H1 (cell line): ENCODE results near the gene SCAPER. TPM values are rescaled to one million over a fixed set of nuclear protein-coding genes. Genes with fewer than 3 reads are reported as not detected.
"Not testable (repeated sequence)": the region's sequence is repeated elsewhere in the genome, so short reads cannot be mapped to it uniquely, and the experiment has no call there.

ENCODE experiments used
- CTCF ChIA-PET: fragments of 300-600 bp; sonication (Branson Sonifier 250); formaldehyde crosslinking; loops from one replicate; lab custom pipeline; 2021; ENCODE audit not compliant: partially characterized antibody; lab: Charles Lee
- POLR2A ChIA-PET: fragments of 300-600 bp; sonication (Branson Sonifier 250); formaldehyde crosslinking; loops from one replicate; lab custom pipeline; 2021; ENCODE audit warnings: inconsistent platforms; ENCODE audit not compliant: partially characterized antibody; lab: Charles Lee
- DNase-seq, 2 experiments: peaks; one replicate each; pipeline versions ENCODE4 v3.0.0 to v3.0.0-alpha.2; 2010 to 2022; ENCODE audit warnings: low spot score in 2 of 2, low read depth in 1 of 2, mixed read lengths in 1 of 2
- FAIRE-seq: peaks from 2 replicates; lab custom pipeline; 2011; peaks lifted over from hg19 to GRCh38; lab: Jason Lieb, UNC
- H2AFZ ChIP-seq: 2 replicates; pipeline ENCODE4 v1.8.1; 2012; ENCODE audit warnings: low read length, inconsistent platforms
- H2AK5ac ChIP-seq: 2 replicates; pipeline ENCODE4 v1.6.1; 2013; ENCODE audit warnings: low read depth, low read length
- H2BK120ac ChIP-seq: replicated peaks from 2 replicates; pipeline ENCODE3; 2013; ENCODE audit warnings: low read depth, low read length, inconsistent platforms
- H2BK12ac ChIP-seq: 2 replicates; pipeline ENCODE4 v1.6.1; 2013; ENCODE audit warnings: low read depth, low read length
- H2BK15ac ChIP-seq: 2 replicates; pipeline ENCODE4 v1.6.1; 2013; ENCODE audit warnings: low read length
- H2BK20ac ChIP-seq: 2 replicates; pipeline ENCODE4 v1.6.1; 2013; ENCODE audit warnings: low read length
- H2BK5ac ChIP-seq: 2 replicates; pipeline ENCODE4 v1.6.1; 2013; ENCODE audit warnings: low read depth, low read length
- H3K14ac ChIP-seq: 2 replicates; pipeline ENCODE4 v1.6.1; 2013; ENCODE audit warnings: inconsistent platforms; ENCODE audit not compliant: insufficient read length
- H3K18ac ChIP-seq: 2 replicates; pipeline ENCODE4 v1.6.1; 2013; ENCODE audit warnings: low read length; ENCODE audit errors: extremely low read depth
- H3K23ac ChIP-seq: 2 replicates; pipeline ENCODE4 v1.6.1; 2013; ENCODE audit warnings: inconsistent platforms; ENCODE audit not compliant: insufficient read length
- H3K23me2 ChIP-seq: 2 replicates; pipeline ENCODE4 v1.6.1; 2013; ENCODE audit warnings: low read depth, low read length
- H3K27ac ChIP-seq: 2 replicates; pipeline ENCODE4 v1.6.1; 2011; ENCODE audit warnings: low read depth, low read length, inconsistent platforms
- H3K27me3 ChIP-seq, 4 experiments: replicated peaks in 1 of 4; 1 replicate in 1 of 4; 2 replicates in 3 of 4; pipeline versions ENCODE4 v1.6.1 to v1.8.1; 2011 to 2013; ENCODE audit warnings: low read length in 3 of 4, mild to moderate bottlenecking in 3 of 4, inconsistent platforms in 2 of 4, mixed read lengths in 2 of 4, moderate library complexity in 1 of 4; ENCODE audit not compliant: control insufficient read depth in 3 of 4, insufficient read depth in 3 of 4; ENCODE audit errors: extremely low read depth in 1 of 4
- H3K36me3 ChIP-seq, 4 experiments: 2 replicates each; pipeline versions ENCODE4 v1.6.1 to v1.8.1; 2011 to 2013; ENCODE audit warnings: mild to moderate bottlenecking in 4 of 4, low read length in 3 of 4, moderate library complexity in 2 of 4, control low read depth in 1 of 4, inconsistent platforms in 1 of 4; ENCODE audit not compliant: insufficient read depth in 4 of 4, control insufficient read depth in 2 of 4
- H3K4ac ChIP-seq: replicated peaks from 2 replicates; pipeline ENCODE3; 2013; ENCODE audit warnings: low read length, low read depth, mixed read lengths, inconsistent platforms; ENCODE audit not compliant: insufficient read length
- H3K4me1 ChIP-seq, 4 experiments: replicated peaks in 1 of 4; 1 replicate in 1 of 4; 2 replicates in 3 of 4; pipeline versions ENCODE4 v1.6.1 to v1.8.1; 2011 to 2013; ENCODE audit warnings: low read length in 3 of 4, inconsistent platforms in 2 of 4, mixed read lengths in 1 of 4; ENCODE audit not compliant: insufficient read depth in 4 of 4, control insufficient read depth in 3 of 4
- H3K4me2 ChIP-seq, 2 experiments: 2 replicates each; pipeline versions ENCODE4 v1.6.1 to v1.8.1; 2011 to 2013; ENCODE audit warnings: low read depth in 2 of 2, low read length in 2 of 2, control low read depth in 1 of 2, inconsistent platforms in 1 of 2, mild to moderate bottlenecking in 1 of 2; ENCODE audit not compliant: insufficient read depth in 1 of 2
- H3K4me3 ChIP-seq, 4 experiments: fragments of 200-600, 300-600 bp in 1 of 4; sonication (generic), shearing (Covaris generic), sonication (Bioruptor Twin) in 1 of 4; 2 replicates each; pipeline versions ENCODE4 v1.5.1 to v1.8.1; 2011 to 2016; ENCODE audit warnings: low read length in 4 of 4, low read depth in 3 of 4, control low read depth in 2 of 4, inconsistent platforms in 2 of 4, mild to moderate bottlenecking in 2 of 4, mixed read lengths in 1 of 4, moderate library complexity in 1 of 4; ENCODE audit not compliant: insufficient read depth in 2 of 4; ENCODE audit errors: extremely low read depth in 1 of 4
- H3K56ac ChIP-seq: replicated peaks from 2 replicates; pipeline ENCODE3; 2013; ENCODE audit warnings: low read depth, mild to moderate bottlenecking, mixed read lengths, low read length, inconsistent platforms; ENCODE audit not compliant: insufficient read length
- H3K79me1 ChIP-seq: 2 replicates; pipeline ENCODE4 v1.6.1; 2013; ENCODE audit warnings: low read depth, low read length, control low read depth
- H3K79me2 ChIP-seq, 2 experiments: 2 replicates each; pipeline versions ENCODE4 v1.6.1 to v1.8.1; 2012 to 2013; ENCODE audit warnings: low read length in 2 of 2, mild to moderate bottlenecking in 2 of 2, inconsistent platforms in 1 of 2; ENCODE audit not compliant: insufficient read depth in 2 of 2, control insufficient read depth in 1 of 2
- H3K9ac ChIP-seq, 4 experiments: replicated peaks in 1 of 4; 1 replicate in 1 of 4; 2 replicates in 3 of 4; pipeline versions ENCODE4 v1.6.1 to v1.8.1; 2011 to 2013; ENCODE audit warnings: low read depth in 3 of 4, low read length in 3 of 4, control low read depth in 2 of 4, mild to moderate bottlenecking in 2 of 4, moderate library complexity in 2 of 4, inconsistent platforms in 1 of 4; ENCODE audit errors: extremely low read depth in 1 of 4
- H3K9me3 ChIP-seq, 2 experiments: 2 replicates each; pipeline versions ENCODE4 v1.6.1 to v1.8.1; 2012 to 2013; ENCODE audit warnings: mild to moderate bottlenecking in 2 of 2, moderate library complexity in 2 of 2, control low read depth in 1 of 2, inconsistent platforms in 1 of 2, low read depth in 1 of 2, low read length in 1 of 2, mixed read lengths in 1 of 2; ENCODE audit not compliant: insufficient read depth in 2 of 2
- H4K20me1 ChIP-seq, 2 experiments: replicated peaks in 1 of 2; 2 replicates each; pipeline versions ENCODE3 to v1.8.1; 2011 to 2013; ENCODE audit warnings: inconsistent platforms in 2 of 2, low read length in 2 of 2, mild to moderate bottlenecking in 1 of 2; ENCODE audit not compliant: insufficient read depth in 2 of 2, control insufficient read depth in 1 of 2
- H4K5ac ChIP-seq: 2 replicates; pipeline ENCODE4 v1.6.1; 2013; ENCODE audit warnings: low read length, low read depth, mixed read lengths, inconsistent platforms; ENCODE audit not compliant: insufficient read length
- H4K8ac ChIP-seq: 2 replicates; pipeline ENCODE4 v1.8.0; 2013; ENCODE audit warnings: mild to moderate bottlenecking, moderate library complexity, low read length, inconsistent platforms; ENCODE audit not compliant: insufficient read depth; ENCODE audit errors: extremely low read depth
- H4K91ac ChIP-seq: replicated peaks from 2 replicates; pipeline ENCODE3; 2013; ENCODE audit warnings: low read length, mixed read lengths, inconsistent platforms; ENCODE audit not compliant: insufficient read length
- WGBS, 2 experiments: shearing (Covaris generic) in 1 of 2; methylation state at CpG; one replicate each; pipeline versions ENCODE4 v1.1.6 to v1.1.7; 2013 to 2015; ENCODE audit warnings: low lambda C conversion rate in 2 of 2, mixed read lengths in 2 of 2, inconsistent platforms in 1 of 2, low coverage in 1 of 2, missing lambda C conversion rate in 1 of 2; ENCODE audit not compliant: insufficient replicate concordance in 2 of 2, insufficient coverage in 1 of 2, insufficient read length in 1 of 2; ENCODE audit errors: extremely low coverage in 1 of 2, missing lambda C conversion rate in 1 of 2; 5-methylcytosine and 5-hydroxymethylcytosine counted together
- polyA plus RNA-seq, 7 experiments: library from polyadenylated mRNA; depleted of rRNA in 3 of 7; stranded (reverse) in 5 of 7; unstranded in 2 of 7; fragments of >200 nt in 5 of 7; fragments of 200-250 nt in 2 of 7; gene quantifications; 1 replicate in 5 of 7; 2 replicates in 1 of 7; 4 replicates in 1 of 7; pipeline versions ENCODE4 v1.2.1 to v1.2.3, GENCODE V29; 2011 to 2013; ENCODE audit warnings: missing spikeins in 2 of 7, mixed read lengths in 2 of 7
- total RNA-seq: library from RNA; stranded (reverse); fragmentation: NEBNext Ultra II Directional; extraction: Animal tissue kit (Norgen Biotek cat#: 25700); gene quantifications from 2 replicates; pipeline ENCODE4 v1.2.1, GENCODE V29; 2021

SCAPER gene
- total and polyA plus RNA-seq, 2 of the 8 experiments (the other 6 are each of a cell fraction or from before 2014, with no cell fraction given) = 1.6 to 6.8 TPM

DNA sequence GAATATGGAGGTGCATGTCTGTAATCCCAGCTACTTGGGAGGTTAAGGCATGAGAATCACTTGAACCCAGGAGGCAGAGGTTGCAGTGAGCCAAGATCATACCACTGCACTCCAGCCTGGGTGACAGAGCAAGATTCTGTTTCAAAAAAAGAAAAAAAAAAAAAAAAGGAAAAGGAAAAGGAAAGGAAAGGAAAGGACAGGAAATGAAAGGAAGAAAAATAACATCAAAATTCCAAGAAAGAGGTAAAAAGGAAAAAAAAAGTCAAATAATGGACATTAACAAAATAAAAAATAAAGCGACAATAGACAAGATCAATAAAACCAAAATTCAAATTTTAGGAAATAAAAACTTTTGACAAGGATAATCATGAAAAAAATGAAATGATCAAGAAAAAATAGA lies 212.6 kb downstream of the SCAPER start:
- not testable (repeated sequence) for H3K14ac ChIP-seq

DNA sequence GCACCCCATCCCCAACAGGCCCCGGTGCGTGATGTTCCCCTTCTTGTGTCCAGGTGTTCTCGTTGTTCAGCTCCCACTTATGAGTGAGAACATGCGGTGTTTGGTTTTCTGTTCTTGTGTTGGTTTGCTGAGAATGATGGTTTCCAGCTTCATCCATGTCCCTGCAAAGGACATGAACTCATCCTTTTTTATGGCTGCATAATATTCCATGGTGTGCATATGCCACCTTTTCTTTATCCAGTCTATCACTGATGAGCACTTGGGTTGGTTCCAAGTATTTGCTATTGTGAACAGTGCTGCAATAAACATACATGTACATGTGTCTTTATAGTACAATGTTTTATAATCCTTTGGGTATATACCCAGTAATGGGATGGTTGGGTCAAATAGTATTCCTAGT lies 217.5 kb downstream of the SCAPER start:
- H4K5ac ChIP-seq, H3K23ac ChIP-seq, H2AK5ac ChIP-seq, CTCF ChIA-PET, H3K4ac ChIP-seq, H4K20me1 ChIP-seq, H3K79me1 ChIP-seq, DNase-seq, H4K91ac ChIP-seq, H2BK5ac ChIP-seq, H2AFZ ChIP-seq, H3K27me3 ChIP-seq, H3K23me2 ChIP-seq, POLR2A ChIA-PET, H3K4me2 ChIP-seq, H3K9me3 ChIP-seq, H3K4me1 ChIP-seq, H3K27ac ChIP-seq, H3K36me3 ChIP-seq, H2BK20ac ChIP-seq, H2BK120ac ChIP-seq, H3K14ac ChIP-seq, H3K9ac ChIP-seq, H3K56ac ChIP-seq, FAIRE-seq, H3K18ac ChIP-seq, H3K79me2 ChIP-seq, H2BK12ac ChIP-seq, H2BK15ac ChIP-seq, H3K4me3 ChIP-seq, H4K8ac ChIP-seq: not testable (repeated sequence)
- WGBS, 2 experiments = 89% methylated on average over 4 of the region's 4 CpGs; no CpG with 5 or more reads in 1 of the 2 experiments

More for the DNA sequence above, 212.6 kb downstream of the SCAPER start:
- H3K18ac ChIP-seq, H2BK12ac ChIP-seq, H2BK15ac ChIP-seq, H2BK120ac ChIP-seq, H3K23ac ChIP-seq, FAIRE-seq, H3K4me1 ChIP-seq, CTCF ChIA-PET, DNase-seq, H4K8ac ChIP-seq, H3K4ac ChIP-seq, H4K5ac ChIP-seq, POLR2A ChIA-PET, H2AK5ac ChIP-seq, H3K79me1 ChIP-seq, H3K36me3 ChIP-seq, H3K4me3 ChIP-seq, H3K56ac ChIP-seq, H3K27me3 ChIP-seq, H3K9ac ChIP-seq, H3K79me2 ChIP-seq, H2BK20ac ChIP-seq, H3K27ac ChIP-seq, H2AFZ ChIP-seq, H4K20me1 ChIP-seq, H4K91ac ChIP-seq, H3K9me3 ChIP-seq, H3K23me2 ChIP-seq, H3K4me2 ChIP-seq, H2BK5ac ChIP-seq: not testable (repeated sequence)
- 86% methylated on average over 1 of the region's 1 CpG; no CpG with 5 or more reads in 1 of the 2 experiments for WGBS, 2 experiments
